ENCODE measurements around the gene ARHGDIG.

ARHGDIG gene

DNA sequence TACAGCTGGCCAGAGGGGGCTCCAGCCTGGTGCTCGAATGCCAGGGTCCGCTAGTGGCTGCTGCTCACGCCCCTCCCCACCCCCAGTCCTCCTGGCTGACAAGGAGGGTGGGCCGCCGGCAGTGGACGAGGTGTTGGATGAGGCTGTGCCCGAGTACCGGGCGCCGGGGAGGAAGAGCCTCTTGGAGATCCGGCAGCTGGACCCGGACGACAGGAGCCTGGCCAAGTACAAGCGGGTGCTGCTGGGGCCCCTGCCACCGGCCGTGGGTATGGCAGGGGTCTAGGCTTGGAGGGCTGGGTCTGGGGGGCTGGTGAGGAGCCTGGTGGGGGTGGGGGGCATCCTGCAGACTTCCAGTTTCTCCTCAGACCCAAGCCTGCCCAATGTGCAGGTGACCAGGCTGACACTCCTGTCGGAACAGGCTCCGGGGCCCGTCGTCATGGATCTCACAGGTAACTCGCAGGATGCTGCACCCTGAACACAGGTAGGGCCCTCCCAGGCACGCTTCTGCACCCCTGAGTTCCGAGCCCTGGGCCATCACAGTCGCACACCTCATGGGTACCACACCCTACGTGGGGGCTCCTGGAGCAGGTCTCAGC lies 1.4 kb downstream of the ARHGDIG start:
- DNase-seq: no peak

DNA sequence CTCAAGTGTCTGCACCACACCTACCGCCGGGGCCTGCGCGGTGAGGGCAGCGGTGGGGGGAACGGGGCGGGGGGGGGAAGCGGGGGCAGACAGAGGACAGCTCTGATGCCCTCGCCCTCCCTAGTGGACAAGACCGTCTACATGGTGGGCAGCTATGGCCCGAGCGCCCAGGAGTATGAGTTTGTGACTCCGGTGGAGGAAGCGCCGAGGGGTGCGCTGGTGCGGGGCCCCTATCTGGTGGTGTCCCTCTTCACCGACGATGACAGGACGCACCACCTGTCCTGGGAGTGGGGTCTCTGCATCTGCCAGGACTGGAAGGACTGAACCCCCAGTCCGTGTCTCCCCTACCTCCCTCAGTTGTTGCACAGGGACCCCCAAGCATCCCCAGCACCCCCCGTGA lies 2.1 kb downstream of the ARHGDIG start:
- no peak for DNase-seq

DNA sequence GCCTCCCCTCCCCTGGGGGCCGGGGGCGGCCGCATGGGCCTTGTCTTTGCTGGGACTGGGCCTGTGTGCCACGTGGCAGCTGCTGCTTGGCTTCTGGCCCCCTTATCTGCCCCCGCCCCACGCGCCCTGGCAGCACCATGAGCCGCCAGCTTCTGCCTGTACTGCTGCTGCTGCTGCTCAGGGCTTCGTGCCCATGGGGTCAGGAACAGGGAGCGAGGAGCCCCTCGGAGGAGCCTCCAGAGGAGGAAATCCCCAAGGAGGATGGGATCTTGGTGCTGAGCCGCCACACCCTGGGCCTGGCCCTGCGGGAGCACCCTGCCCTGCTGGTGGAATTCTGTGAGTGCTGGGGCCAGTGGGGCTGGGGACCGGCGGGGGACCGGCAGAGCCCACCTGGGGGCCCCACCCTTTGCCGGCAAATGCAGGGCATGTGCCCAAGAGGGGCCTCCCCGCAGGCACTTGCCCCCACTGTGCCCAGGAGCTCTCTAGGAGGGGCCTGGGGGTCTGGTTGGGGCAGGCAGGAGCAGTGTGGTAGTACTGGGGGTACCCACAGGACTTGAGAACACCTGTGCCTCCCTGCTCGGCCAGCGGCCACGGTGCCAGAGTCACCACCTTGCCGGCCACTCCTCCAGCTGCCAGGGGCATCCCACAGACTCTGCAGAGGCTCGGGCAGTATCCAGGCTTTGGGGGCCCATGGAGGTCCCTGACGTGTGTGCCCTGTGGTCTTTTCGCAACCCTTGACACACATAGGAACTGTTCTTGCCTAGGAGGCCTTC lies 2.8 kb downstream of the ARHGDIG start, which contains the start of gene PDIA2:
PDIA2 (plus strand) TSS at position 132 of the 773 bp plus-strand sequence; CDS start at position 138, 6 bp downstream.
- no peak for DNase-seq

DNA sequence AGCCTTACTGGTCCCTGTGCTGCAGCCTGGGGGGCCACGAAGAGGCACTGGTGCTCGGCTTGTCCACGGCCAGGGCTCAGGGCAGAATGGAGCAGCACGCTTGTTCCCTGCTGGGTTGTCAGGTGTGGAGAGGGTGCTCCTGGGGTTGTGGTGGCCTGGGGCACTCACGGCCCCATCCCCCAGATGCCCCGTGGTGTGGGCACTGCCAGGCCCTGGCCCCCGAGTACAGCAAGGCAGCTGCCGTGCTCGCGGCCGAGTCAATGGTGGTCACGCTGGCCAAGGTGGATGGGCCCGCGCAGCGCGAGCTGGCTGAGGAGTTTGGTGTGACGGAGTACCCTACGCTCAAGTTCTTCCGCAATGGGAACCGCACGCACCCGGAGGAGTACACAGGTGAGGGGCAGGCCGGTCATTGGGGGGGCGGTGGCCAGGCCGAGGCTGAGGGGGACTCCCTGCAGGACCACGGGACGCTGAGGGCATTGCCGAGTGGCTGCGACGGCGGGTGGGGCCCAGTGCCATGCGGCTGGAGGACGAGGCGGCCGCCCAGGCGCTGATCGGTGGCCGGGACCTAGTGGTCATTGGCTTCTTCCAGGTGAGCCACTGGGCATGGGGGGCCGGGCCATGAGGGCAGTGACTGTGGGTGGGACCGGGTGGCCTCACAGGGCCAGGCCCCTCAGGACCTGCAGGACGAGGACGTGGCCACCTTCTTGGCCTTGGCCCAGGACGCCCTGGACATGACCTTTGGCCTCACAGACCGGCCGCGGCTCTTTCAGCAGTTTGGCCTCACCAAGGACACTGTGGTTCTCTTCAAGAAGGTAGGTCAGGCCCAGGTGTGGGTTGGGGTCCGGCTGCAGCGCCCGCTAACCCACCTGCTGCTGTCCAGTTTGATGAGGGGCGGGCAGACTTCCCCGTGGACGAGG lies 4.1 kb downstream of the ARHGDIG start:
- no peak for DNase-seq

DNA sequence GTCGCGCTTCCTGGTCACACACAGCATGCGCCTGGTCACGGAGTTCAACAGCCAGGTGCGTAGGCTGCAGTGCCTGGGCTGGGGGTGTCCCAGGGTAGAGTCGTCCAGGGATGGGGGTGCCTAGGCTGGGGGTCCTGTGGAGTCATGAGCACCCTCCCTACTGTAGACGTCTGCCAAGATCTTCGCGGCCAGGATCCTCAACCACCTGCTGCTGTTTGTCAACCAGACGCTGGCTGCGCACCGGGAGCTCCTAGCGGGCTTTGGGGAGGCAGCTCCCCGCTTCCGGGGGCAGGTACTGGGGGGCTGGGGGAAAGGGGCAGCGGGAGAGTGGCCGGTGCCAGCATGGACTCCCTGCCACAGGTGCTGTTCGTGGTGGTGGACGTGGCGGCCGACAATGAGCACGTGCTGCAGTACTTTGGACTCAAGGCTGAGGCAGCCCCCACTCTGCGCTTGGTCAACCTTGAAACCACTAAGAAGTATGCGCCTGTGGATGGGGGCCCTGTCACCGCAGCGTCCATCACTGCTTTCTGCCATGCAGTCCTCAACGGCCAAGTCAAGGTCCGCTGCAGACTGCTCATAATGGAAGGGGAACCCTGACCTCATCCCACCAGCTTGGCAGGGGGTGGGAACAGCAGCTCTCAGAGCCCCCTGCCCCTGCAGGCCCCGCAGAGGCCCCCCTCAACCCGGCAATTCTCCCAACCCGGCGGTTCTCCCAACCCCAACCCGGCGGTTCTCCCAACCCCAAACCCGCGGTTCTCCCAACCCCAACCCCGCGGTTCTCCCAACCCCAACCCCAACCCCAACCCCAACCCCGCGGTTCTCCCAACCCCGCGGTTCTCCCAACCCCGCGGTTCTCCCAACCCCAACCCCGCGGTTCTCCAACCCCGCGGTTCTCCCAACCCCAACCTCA lies 5.0 kb downstream of the ARHGDIG start:
- DNase-seq: no peak

DNA sequence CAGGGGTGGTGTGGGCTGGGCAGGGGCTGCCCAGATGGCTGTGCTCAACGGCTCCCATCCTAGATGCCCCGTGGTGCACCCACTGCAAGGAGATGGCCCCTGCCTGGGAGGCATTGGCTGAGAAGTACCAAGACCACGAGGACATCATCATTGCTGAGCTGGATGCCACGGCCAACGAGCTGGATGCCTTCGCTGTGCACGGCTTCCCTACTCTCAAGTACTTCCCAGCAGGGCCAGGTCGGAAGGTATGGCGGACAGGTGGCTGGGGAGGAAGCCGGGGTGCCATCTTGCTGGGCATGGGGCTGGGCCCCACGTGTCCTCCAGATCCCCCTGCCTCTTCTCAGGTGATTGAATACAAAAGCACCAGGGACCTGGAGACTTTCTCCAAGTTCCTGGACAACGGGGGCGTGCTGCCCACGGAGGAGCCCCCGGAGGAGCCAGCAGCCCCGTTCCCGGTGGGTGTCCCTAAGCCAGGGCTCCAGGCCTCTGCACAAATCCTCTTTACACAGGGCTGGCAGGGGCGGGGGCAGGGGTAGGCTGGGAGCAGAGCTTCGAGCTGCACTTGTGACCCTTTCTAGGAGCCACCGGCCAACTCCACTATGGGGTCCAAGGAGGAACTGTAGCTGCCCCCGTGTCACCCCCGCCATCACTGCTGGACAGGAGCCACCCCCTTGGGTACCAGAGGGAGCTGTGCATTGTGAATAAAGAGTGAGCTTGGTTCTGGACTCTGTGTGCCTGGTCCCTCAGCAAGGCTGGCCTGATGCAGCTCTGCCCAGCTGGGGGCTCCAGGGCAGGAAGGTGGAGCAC lies 6.3 kb downstream of the ARHGDIG start:
- no peak for DNase-seq

DNA sequence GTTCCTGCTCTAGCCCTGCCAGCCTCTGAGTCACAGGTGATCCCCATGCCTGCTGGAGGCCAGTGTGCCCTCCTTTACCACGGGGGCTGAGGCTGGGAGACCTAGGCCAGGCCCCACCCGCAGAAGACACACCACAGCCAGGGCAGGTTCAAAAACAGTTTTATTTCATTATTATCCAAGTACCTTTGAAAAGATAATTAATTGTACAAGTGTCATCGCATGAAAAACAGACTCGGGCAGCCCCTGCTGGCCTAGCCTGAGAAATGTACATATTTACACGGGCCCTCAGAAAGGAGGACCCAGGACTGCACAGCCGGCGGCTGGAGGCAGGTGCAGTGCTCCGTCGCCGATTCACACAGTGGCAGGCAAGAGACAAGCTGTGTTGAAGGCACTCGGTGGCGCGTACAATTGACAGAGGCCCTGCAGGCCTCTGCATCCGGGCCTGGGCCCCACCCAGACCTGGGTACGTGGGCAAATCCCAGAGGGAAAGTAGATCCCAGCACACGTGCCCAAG lies 7.0 kb downstream of the ARHGDIG start:
- no peak for DNase-seq

DNA sequence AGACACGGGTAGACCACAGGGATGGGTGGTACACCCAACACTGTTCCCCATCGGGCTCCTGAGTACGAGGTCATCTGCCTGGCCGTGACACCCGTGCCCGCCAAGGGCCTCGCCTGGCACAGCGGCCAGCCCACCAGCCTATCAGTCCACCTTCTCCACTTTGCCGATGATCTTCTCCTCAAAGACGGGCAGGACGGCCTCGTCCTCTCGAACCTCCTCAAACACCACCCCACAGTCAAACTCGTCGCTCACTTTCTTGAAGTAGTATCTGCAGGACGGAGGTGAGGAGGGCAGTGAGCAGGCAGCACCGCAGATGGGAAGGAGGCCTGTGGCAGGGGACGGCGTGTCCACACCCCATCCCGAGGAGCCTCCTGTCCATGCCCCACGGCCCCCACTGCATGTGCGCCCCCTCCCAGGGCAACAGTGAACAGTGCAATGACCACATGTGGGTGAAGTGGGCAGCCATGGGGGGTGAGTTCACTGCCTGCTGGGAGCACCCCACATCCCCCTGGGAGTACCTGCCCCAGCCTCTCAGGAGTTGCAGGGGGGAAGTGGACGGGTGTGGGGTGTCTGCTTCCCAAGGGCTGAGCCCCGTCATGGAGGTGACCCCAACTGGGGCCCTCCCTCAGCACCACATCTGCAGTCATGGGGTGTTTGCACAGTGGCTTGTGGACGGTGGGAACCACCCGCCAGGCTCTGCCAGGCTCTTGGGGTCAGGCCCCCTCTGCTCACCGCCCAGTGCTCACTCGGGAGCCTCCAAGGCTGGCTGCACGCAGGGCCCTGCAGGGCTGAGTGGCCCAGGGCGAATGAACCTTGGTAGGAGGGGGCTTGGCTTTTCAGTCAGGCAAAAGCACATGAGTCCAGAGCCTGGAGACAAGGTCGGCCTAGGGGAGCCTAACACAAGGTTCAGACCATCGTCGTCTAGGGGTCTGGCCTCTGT lies 7.9 kb downstream of the ARHGDIG start:
- DNase-seq: no peak

DNA sequence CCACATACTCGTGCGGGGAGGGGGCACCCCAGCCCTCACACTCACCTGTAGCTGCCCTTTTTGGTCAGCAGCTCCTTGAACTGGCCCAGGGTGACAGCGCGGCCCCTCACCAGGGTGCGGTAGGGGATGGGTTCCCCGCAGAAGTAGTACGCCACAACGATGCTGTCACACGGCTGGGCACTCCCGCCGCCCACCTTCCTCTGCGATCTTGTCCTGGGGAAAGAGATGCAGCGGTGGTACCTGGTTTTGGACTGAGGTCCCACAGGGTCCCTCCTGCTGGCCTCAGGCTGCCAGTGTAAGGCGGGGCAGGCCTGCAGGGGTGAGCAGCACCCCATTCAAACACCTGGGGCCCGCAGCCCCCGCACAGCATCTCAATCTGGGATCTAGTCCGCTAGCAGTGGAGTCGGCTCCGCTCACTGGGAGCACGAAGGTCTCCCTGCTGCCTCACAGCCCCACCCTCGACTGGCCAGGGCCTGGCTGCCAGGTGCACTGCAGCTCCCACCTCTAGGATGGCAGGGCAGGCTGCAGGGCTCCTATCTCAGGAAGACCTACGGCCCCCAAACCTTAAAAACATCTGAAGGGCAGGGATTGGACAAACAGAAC lies 9.1 kb downstream of the ARHGDIG start:
- no peak for DNase-seq

DNA sequence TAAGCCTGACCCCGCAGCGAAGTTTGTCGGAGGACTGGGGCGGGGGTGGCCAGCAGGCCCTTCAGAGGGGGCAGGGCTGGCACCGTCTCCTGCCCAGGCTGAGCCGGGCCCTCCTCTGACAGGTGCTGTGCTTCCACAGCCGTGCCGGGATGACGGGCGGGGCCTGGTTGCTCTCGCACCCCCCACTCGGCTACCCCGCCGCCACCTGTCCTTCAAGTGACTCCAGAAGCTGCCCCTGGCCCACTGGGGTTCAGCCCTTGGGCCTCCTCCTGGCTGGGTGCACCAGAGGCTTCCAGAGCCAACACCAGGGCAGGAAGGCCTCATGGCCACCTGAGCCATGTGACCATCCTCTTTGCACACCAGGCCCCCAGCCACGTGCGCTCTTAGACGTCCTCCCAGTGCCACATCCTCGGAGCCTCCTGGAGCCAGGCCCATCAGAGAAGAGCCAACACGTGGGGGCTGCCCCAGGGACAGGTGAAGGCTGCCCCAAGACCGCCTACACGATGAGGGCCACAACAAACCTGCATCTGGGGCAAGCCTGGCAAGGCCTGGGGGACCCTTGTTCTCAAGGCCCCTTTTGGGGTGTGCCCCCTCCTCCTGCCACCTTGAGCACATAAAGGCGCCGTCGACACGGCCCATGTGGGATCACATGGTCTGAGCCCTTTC lies 9.8 kb downstream of the ARHGDIG start:
- DNase-seq: no peak

DNA sequence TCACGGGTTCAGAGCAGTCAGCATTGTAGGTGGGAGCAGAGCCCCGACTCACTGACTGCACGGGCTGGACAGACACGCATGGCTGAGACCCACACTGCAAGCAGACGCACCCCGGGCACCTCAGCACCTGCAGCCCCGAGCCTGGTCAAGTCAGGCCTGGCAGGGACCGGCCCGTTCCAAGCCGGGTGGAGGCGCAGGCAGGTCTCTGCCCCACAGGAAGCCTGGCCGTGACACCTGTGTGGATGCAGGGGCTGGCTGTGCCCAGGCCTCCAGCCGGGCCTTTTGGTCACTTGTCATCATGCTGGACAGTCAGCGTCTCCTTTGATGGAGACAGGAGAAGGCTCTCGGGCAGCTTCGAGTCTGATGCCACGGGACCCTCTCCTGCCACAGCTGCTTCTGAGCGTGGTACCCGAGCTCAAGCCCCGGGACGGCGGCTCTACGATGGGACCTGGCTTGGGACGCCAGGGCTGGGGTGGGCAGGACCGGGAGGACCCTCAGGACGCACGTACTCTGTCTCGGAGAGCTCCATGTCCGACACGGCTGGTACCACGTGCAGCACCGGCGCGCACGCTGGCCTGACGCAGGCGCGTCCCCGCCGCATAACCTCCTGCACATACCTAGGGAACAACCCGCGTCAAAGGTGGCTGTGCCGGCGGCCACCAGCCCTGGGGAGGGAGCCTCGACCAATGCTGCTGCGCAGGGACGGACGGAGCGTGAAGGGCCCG lies 10.5 kb downstream of the ARHGDIG start:
- DNase-seq: no peak

DNA sequence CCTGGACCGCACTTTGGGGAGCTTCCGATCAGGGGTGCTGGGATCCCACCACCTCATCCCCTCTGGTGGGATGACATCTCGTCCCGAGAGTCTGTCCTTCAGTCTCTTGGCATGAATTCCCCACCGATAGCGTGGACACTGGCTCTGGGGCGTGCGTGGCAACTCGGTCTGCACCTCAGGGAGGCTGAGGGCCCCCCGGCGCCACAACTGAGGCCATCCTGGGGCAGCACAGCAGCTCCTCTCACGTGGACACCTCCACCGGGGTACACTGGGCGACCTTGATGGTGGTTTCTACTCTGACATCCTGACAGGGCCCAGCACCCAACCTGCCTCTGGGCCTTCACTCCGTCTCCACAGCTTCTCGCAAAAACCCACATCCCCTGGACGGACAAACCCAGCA lies 11.1 kb downstream of the ARHGDIG start:
- DNase-seq: no peak

DNA sequence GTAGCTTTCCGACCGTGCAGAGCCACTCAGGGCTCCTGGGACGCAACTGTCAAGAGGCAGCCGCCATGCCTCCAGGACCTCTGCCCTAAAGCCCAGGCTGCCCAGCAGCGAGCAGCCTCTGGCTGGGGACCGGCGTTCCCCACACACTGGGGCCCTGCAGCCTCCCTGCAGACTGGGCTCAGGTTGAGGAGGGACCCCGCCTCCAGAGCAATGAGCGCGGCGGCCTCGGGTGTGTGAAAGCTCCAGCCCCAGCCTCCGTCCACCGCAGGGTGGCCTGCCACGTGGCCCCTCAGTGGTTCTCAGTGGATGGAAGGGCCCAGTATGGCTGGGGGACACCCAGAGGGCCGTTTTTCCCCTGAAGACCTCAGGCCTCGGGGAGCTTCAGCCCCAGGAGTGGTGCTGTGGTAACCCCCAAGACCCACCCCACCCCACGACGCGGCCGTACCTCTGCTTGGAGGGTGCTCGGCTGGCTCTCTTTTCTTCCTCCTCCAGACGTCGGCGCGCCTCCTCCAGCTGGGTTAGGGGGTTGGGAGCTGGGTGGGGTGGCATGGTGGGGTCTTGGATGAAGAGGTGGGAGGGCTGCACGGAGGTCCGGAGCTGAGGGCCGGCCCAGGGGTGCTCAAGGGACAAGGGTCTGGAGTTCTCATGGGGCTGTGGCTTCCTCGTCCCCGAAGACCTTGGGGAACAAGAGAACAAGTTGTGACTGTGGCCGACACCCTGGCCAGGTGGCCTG lies 12.8 kb downstream of the ARHGDIG start:
- DNase-seq: no peak

DNA sequence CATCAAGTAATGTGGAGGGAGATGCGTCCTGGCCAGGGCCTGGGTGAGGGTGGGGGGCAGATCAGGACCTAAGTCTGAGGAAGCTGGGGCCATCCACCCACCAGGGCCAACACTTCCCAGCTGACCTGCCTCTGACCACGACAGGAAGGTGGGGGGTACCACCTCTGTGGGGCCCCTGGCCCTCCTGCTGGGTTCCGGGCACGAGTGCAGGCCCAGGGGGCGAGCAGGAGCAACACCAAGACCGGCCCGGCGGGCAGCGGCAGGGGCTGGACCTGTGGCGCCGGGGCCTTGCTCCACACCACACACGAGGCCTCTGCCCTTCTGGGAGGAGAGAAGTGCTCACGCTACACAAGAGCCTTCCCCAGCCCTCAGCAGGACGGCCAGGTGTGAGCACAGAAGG lies 15.9 kb downstream of the ARHGDIG start:
- no peak for DNase-seq

DNA sequence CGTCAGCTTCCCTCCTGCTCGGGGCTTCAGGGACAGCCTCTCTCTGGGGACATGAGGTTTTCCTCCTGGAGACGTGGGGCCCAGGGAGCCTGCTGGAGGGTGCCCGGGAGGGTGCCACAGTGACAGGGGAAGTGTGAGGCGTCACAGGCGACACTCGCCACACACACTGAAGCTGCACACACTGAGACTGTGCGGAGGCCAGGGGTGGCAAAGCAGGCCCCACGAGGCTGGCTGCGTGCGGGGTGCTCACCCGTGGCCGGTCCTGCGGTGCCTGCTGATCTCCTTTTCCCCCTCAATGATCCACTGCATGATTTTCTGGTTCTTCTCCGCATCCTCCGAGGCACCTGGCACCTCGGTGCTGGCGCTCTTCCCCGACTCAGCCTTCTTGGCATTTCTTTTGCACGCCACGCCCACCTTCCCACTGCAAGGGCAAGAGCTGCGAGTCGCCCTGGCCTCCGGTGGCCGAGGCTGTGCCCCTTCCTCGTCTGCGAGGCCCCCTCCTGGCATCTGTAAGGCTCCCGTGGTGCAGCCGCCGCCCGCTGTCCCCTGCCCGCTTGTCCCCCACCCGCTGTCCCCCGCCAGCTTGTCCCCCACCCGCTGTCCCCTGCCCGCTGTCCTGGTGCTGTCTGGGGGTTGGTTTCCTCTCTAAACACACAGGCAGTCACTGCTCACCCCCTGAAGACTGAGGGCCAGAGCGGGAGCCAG lies 16.6 kb downstream of the ARHGDIG start:
- no peak for DNase-seq

DNA sequence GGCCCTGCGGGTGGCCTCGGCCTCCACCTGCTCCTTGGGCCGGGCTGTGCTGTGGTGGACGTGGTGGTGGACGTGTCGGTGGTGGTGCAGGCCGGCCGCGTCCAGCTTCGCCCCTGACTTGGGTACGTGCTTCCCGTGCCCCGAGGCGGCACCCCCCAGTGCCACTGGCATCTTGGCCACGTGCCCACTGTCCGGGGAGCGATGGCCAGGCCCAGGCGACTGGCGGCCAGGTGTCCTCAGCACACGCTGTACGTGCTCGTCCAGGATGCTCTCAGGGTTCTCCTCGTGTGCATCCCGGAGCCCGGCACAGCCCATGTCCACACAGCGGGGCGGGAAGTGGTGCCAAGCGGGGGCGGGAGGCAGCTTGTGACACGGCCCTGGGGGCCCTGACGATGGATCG lies 17.4 kb downstream of the ARHGDIG start:
- DNase-seq: no peak

DNA sequence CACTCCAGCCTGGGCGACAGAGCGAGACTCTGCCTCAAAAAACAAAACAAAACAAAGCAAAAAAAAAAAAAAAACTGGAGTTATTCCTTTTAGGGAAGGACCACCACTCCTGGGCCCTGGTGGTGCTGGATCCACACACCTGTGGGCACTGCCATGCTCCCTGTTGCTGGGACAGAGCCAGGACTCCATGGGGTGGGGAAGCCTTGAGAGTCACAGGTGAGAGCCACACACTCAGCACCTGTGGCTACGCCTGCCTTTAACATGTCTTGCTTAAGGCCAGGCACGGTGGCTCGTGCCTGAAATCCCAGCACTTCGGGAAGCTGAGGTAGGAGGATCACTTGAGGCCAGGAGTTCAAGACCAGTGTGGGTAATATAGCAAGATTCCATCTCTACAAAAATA lies 20.8 kb downstream of the ARHGDIG start:
- no peak for DNase-seq

Data from CD4-positive, alpha-beta T cell treated with Interleukin-10 for 1 hour (primary cell).